ENCODE measurements around the gene TMC2.
A peak's percentile ranks its signal among the peaks of the same experiment; 100 is the strongest.
"Not testable (repeated sequence)": the region's sequence is repeated elsewhere in the genome, so short reads cannot be mapped to it uniquely, and the experiment has no call there.

Gene TMC2

DNA sequence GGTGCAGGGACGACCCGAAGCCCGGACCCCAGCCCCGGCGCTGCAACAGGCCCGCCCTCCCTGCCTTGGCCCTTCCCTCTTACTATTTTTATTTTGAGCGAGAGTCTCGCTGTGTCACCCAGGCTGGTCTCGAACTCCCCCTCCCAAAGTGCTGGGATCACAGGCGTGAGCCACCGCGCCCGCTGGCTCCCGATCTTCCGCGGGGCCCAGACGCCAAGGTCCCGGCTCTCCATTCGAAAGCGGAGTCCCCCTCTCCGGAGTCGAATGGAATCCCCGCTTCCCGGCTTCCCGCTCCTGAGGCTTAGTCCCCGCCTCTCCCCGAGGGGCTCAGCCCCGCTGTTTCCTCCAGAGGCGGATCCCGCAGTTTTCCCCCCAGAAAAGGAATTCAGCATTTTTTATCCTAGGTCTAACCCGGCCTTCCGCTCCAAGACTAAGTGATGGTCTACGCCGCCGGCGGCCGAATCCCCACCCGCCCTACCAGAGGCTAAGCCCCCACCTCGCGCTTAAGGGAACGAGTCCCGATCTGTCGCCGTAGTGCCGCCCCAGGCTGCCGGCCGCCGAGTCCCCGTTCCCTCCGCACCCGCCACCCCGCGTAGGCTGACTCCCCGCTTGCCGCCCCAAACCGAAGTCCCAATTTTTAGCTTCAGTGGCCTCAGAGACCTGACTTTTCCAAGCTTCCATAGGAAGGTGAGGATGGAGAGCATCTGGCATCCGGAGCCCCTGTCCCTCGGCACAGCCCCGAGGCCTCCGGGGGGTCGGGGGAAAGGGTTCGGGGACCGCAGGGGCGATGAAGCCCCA, 11.5 kb upstream of the TMC2 start:
- peak; percentile 85 for DNase-seq

DNA sequence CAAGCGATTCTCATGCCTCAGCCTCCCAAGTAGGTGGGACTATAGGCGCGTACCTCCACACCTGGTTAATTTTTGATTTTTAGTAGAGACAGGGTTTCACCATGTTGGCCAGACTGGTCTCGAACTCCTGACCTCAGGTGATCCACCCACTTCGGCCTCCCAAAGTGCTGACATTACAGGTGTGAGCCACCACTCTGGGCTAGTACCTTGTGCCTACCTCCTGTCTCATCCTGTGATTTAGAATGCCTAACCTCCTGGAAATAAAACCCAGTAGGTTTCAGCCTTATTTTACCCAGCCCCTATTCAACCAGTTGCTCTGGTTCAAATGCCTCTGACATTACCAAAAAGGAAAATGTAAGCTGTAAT, 10.2 kb upstream of the TMC2 start:
- not testable (repeated sequence) for DNase-seq

- no peak for DNase-seq
Measured at GRCh38 chr20:2527762-2528161, 8.6 kb upstream of the TMC2 start.

GRCh38 chr20:2528671-2529271, 7.6 kb upstream of the TMC2 start:
- DNase-seq: peak; percentile 62

DNA sequence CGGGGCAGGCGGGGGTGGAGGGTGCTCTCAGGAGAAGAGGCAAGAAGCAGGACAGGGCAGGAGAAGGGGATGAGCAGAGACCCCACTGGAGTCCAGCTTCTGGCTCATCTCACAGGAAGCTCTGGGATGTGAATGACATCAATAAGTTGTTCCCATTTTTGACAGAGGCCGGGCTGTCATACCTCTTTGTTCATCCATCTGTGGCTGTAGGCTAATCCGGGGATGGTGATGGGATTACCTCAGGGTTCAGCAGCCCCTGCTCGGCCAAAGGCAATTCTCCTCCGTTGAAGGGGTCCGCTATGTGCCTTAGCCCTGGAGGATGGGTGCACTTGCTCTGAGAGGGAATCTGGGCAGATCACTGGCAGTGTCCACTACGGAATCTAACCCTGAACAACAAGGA, 3.3 kb upstream of the TMC2 start:
- no peak for DNase-seq

GRCh38 chr20:2535711-2536559, 438 bp upstream of the TMC2 start:
- peak; percentile 16 for DNase-seq

DNA sequence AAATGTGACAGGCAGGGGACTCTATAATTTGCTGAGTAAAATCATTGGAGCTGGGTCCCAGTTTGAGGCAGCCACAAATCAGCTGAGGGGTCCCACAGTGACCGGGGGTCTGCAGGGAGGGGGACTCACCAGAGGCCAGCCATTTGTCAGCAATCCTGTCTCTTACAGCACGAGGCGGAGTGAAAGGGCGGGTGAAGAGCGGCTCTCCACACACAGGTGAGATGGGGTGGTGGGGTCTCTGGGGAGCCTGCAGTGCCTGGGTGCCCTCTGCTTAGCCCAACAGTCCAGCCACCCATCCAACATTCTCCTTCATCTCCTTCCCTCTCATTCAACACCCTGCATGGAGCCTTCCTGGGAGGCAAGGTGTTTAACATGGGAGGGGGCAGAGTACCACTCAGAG, 728 bp downstream of the TMC2 start:
- DNase-seq: no peak

- no peak for DNase-seq
Measured at GRCh38 chr20:2538356-2538755, 2.0 kb downstream of the TMC2 start.

DNA sequence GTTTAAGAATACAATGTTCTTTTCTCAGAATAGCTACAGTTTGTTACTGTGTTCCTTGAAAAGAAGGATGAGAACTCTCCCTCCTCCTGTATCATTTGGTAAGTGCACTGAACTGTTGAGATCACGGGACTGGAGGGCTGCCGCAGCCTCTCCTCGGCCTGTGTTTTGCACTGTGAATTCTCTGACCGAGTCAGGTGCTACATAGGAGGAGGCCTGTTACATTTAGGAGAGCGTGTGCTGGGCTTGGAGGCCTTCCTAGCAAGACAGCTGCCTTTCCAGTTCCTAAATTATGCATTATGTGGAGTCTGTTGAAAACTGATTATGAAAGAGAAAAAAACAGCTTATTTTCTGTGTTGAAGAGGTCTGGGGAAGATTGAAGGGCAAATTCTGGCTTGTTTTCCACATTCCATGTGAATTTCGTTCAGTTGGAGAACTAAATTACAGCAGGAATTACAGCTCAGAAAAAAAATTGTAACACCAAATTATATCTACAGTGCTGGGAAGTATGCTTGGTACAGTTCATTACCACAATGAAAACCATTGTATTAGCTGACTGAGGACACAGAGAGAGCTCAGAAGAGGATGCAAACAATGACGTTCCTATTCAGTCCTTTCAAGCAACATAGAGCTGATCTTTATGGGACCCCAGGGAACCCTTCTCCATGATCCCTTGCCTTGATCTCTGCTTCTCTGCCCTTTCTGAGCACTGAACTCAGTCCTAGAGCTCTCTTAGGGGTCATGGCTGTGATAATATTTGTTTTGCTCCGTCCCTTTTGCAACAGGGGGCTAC, 2.8 kb downstream of the TMC2 start:
- DNase-seq: peak; percentile 18

DNA sequence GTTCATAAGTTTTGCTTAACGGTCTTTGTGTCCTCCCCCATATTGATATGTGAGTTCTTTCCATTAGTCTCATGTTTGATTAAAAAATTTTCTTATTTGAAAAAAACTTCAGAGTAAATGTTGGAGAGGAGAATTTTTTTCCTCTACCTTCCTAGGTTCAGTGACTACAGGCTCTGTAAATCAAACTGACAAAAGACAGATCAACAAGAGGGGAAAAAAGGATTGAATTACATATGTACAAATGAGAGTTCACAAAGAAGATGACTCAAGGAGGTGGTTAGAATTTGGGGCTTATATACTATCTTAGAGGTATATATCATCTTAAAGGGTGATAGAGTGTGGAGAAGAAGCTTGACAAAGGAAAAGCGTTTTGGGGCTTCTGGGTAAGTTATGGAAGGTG, 5.6 kb downstream of the TMC2 start:
- DNase-seq: peak; percentile 60

DNA sequence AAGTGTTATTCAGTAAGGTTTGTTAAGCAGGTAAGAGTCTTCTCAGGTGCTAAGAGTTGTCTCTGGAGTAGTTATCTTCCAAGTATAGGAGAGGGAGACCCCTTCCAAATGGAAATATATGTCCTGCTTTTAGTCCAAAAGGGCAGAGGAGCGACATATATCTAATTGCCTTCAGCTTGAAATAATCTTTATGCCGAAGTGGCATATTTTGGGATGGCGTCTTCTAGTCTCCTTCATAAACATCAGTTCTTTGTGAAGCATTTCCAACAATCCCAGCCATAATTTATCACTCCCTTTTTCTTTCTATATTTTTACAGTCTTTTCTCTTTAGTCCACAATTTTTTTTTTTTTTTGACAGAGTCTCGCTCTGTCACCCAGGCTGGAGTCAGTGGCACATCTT, 6.0 kb downstream of the TMC2 start:
- no peak for DNase-seq

DNA sequence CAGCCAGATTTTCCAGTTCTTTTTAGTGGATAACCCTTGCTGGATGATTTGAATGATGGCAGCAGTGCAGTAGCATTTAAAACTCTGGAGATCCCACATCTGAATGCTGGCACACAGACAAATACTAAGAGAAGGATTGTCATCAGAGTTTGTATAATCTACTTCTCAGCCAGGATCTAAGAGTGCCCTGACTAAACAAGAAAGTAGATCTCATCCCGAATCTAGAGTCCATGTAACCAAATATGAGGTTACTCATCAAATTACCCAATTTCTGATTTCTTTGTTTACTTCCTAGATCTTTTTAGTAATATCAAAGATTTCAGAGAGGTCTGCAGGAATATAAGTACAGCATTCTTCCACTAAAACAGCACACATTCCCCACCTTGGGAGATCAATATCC, 7.8 kb downstream of the TMC2 start:
- DNase-seq: no peak

DNA sequence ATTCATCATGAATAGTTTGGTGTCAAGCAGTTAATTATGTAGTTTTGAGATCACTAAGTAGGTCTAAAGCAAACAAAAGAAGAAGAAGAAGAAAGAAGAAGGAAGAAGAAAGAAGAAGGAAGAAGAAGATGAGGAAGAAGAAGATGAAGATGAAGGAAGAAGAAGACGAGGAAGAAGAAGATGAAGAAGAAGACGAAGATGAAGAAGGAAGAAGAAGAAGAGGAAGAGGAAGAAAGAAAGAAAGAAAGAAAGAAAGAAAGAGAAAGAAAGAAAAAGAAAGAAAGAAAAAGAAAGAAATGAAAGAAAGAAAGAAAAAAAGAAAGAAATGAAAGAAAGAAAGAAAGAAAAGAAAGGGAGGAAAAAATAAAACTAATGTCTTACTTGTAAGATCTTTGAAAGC, 9.2 kb downstream of the TMC2 start:
- DNase-seq: no peak

GRCh38 chr20:2557873-2558580, 21.7 kb downstream of the TMC2 start:
- DNase-seq: no peak

DNA sequence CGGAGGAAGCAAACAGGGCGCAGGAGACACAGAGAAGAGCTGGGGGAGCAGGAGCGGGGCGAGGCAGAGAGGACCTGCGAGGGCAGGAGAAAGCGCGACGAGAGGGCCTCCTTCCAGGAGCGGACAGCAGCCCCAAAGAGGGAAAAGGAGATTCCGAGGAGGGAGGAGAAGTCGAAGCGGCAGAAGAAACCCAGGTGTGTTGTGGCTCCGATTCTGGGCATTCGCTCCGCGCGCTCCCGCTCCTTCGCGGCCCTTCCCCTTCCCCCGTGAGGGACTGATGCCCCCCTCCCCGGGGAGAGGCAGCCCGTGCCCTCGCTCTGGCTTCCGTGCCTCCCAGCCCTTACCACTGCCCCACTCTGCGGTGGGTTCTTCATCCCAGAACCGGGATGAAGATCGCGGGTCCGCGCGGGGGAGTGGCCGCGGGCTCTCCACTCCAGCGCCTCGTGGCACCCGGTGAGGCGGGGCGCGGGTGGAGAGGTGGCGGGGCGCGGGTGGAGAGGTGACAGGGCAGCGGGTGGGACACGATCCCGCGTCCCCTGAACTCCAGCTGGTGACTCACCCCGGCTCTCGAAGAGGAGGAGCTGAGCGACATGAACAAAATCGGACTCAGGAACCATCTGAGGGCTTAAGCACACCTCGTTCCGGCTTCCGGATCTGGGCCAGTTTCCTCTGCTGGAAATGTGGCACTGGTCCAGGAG, 22.4 kb downstream of the TMC2 start:
- no peak for DNase-seq

DNA sequence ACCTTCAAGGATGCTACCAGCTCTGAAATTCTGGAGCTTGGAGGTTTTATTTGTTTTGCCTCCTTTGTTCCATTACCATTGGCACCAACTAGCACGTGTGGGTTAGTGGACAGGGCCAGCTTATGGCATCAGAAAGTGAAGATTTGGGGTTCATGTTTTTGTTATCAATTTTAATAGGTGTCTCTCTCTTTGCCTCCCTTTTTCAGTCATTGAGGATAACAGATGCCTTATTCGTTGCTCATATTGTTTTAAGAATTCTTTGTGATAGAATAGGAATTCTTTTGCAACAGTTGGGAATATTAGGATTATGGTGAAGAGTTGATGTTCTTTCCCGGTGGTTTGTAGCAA, 22.9 kb downstream of the TMC2 start:
- no peak for DNase-seq

DNA sequence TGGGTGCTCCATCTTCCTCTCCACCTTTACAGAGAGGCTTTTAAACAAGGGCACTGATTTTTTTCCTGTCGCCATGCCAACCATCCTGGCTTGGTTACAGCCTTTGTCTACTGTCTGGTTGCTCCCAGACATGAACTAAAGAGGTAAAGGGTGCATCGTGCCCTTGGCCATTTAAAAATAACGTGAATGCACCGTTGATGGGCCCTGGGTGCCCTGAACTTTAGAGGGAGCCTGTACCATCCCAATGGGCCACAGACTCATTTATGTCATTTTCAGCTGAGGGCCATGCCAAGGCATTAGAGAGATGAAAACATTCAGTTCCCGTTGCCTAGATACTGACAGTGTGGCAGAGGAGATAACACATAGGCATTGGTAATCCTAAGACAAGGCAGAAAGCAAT, 23.3 kb downstream of the TMC2 start:
- peak; percentile 58 for DNase-seq

GRCh38 chr20:2563116-2563515, 26.7 kb downstream of the TMC2 start:
- DNase-seq: no peak

DNA sequence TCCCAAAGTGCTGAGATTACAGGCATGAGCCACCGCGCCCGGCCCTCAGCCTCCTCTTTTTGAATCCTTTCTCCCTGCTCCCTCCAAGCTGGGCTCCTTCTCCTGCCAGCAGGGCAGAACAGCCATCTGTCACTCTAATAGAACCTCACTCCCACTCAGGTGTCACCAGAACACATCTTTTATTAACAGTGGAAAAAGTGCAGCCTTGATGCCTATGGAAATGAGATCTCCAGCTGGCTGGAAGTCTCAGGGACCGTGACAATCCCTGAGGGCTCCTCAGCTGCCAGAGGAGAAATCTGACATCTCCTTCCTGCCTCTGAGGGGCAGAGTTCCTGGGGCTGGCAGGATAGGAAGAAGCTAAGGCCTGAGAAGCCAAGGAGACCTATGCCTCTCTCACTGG, 28.0 kb downstream of the TMC2 start:
- peak; percentile 99 for DNase-seq

GRCh38 chr20:2575682-2576081, 39.3 kb downstream of the TMC2 start:
- no peak for DNase-seq

- DNase-seq: peak; percentile 98
Measured at GRCh38 chr20:2576317-2576727, 39.9 kb downstream of the TMC2 start.
